ENCODE measurements around the gene NOTO.

DNA sequence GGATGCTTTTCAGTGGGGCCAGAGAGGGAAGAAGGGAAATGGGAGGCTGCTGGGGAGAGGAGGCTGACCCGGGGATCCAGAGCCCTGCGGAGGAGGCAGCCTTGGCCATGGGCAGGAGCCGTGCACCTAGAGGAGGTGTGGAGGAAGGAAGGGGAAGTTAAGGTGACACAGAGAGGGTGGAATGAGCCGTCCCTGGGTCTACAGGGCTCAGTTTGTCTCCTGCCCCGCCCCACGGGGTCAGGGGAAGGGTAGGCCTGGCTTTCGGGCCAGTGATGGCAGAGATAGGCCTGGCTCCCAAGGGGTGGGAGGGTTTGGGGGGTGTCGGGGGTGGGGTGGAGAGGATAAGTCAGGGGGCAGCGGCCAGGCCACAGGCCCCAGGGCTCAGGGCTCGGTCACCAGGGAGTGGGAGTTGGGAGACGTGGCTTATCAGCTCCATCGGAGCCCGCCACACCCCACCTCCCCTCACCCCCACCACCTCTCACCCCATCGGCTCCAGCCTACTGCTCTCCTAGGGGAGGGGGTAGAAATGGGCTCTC lies 39.5 kb upstream of the NOTO start:
- TF ChIP-seq, protein P1, sequence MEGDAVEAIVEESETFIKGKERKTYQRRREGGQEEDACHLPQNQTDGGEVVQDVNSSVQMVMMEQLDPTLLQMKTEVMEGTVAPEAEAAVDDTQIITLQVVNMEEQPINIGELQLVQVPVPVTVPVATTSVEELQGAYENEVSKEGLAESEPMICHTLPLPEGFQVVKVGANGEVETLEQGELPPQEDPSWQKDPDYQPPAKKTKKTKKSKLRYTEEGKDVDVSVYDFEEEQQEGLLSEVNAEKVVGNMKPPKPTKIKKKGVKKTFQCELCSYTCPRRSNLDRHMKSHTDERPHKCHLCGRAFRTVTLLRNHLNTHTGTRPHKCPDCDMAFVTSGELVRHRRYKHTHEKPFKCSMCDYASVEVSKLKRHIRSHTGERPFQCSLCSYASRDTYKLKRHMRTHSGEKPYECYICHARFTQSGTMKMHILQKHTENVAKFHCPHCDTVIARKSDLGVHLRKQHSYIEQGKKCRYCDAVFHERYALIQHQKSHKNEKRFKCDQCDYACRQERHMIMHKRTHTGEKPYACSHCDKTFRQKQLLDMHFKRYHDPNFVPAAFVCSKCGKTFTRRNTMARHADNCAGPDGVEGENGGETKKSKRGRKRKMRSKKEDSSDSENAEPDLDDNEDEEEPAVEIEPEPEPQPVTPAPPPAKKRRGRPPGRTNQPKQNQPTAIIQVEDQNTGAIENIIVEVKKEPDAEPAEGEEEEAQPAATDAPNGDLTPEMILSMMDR (IDR thresholded peaks at IDR 0.05) = no peak
- no peak for TF ChIP-seq POLR2A (IDR thresholded peaks at IDR 0.05)
